Breast epithelium (tissue), 3 donors: Measurements from ENCODE around the gene DRGX.

Experiments used
- POLR2AphosphoS5 ChIP-seq, 3 donors: sonication (generic); formaldehyde crosslinking; IDR thresholded peaks; one replicate each; pipeline ENCODE4 v1.6.1; 2017; ENCODE audit warnings: antibody characterized with exemption in 3 of 3
- TF ChIP-seq, protein P1 (sequence below), 3 donors: fragments of 450-650 bp; IDR thresholded peaks; one replicate each; pipeline ENCODE4 v1.5.1; 2016 to 2017; ENCODE audit warnings: antibody characterized with exemption in 3 of 3, mild to moderate bottlenecking in 3 of 3, moderate library complexity in 3 of 3

DNA sequence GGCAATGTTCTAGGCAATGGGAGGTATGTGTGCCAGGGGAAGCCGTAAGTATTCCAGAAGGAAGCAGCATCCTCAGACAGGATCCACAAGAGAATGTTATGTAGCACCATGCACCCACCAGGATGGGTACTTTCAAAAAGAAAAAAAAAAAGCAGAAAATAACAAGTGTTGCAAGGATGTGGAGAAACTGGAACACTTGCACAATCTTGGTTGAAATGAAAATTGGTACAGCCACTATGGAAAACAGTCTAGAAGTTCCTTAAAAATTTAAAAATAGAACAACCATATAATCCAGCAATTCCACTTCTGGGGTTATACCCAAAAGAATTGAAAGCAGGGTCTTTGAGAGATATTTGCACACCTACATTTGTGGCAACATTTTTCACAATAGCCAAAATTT lies 76.7 kb downstream of the DRGX start:
- TF ChIP-seq POLR2AphosphoS5 (IDR thresholded peaks at IDR 0.05), result no peak
- TF ChIP-seq, protein P1, sequence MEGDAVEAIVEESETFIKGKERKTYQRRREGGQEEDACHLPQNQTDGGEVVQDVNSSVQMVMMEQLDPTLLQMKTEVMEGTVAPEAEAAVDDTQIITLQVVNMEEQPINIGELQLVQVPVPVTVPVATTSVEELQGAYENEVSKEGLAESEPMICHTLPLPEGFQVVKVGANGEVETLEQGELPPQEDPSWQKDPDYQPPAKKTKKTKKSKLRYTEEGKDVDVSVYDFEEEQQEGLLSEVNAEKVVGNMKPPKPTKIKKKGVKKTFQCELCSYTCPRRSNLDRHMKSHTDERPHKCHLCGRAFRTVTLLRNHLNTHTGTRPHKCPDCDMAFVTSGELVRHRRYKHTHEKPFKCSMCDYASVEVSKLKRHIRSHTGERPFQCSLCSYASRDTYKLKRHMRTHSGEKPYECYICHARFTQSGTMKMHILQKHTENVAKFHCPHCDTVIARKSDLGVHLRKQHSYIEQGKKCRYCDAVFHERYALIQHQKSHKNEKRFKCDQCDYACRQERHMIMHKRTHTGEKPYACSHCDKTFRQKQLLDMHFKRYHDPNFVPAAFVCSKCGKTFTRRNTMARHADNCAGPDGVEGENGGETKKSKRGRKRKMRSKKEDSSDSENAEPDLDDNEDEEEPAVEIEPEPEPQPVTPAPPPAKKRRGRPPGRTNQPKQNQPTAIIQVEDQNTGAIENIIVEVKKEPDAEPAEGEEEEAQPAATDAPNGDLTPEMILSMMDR (IDR thresholded peaks at IDR 0.05), result no peak
